Right ventricle myocardium inferior (tissue), 1 donor: ENCODE results near the gene ZNF512B. TPM values are rescaled to one million over a fixed set of nuclear protein-coding genes. Genes with fewer than 3 reads are reported as not detected.
"Not testable (repeated sequence)": the region's sequence is repeated elsewhere in the genome, so short reads cannot be mapped to it uniquely, and the experiment has no call there.

Experiments used
- ATAC-seq: fragments of 200-7000 bp; cut with Tn5 transposase; one replicate; pipeline ENCODE4 v1.9.1; 2020; ENCODE audit warnings: mild to moderate bottlenecking, moderate library complexity
- DNase-seq: peaks from one replicate; pipeline ENCODE4 v3.0.0; 2021; ENCODE audit errors: missing footprints
- intact Hi-C: fragments of 100-400 bp; cut with DNase I; formaldehyde crosslinking; loops from one replicate; pipeline ENCODE4 v1.11.0; 2022
- long read RNA-seq: library from polyadenylated mRNA; unstranded; transcript quantifications from one replicate; pipeline ENCODE4 v2.0.0, GENCODE V29; 2021
- total RNA-seq: library from RNA; stranded (reverse); fragmentation: NEBNext Ultra II Directional; extraction: Animal tissue kit (Norgen Biotek cat#: 25700); gene quantifications from one replicate; pipeline ENCODE4 v1.2.1, GENCODE V29; 2021
- donor health status: DM: no; HTN: yes; CAD: no; lungs with severe emphysema.

ZNF512B gene, protein sequence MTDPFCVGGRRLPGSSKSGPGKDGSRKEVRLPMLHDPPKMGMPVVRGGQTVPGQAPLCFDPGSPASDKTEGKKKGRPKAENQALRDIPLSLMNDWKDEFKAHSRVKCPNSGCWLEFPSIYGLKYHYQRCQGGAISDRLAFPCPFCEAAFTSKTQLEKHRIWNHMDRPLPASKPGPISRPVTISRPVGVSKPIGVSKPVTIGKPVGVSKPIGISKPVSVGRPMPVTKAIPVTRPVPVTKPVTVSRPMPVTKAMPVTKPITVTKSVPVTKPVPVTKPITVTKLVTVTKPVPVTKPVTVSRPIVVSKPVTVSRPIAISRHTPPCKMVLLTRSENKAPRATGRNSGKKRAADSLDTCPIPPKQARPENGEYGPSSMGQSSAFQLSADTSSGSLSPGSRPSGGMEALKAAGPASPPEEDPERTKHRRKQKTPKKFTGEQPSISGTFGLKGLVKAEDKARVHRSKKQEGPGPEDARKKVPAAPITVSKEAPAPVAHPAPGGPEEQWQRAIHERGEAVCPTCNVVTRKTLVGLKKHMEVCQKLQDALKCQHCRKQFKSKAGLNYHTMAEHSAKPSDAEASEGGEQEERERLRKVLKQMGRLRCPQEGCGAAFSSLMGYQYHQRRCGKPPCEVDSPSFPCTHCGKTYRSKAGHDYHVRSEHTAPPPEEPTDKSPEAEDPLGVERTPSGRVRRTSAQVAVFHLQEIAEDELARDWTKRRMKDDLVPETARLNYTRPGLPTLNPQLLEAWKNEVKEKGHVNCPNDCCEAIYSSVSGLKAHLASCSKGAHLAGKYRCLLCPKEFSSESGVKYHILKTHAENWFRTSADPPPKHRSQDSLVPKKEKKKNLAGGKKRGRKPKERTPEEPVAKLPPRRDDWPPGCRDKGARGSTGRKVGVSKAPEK
- 12.2 TPM for total RNA-seq
- long read RNA-seq, partial matches to known transcripts = 7 of 8 reads
- long read RNA-seq, other reads (novel, unspliced or antisense) = 1 of 8 reads

DNA sequence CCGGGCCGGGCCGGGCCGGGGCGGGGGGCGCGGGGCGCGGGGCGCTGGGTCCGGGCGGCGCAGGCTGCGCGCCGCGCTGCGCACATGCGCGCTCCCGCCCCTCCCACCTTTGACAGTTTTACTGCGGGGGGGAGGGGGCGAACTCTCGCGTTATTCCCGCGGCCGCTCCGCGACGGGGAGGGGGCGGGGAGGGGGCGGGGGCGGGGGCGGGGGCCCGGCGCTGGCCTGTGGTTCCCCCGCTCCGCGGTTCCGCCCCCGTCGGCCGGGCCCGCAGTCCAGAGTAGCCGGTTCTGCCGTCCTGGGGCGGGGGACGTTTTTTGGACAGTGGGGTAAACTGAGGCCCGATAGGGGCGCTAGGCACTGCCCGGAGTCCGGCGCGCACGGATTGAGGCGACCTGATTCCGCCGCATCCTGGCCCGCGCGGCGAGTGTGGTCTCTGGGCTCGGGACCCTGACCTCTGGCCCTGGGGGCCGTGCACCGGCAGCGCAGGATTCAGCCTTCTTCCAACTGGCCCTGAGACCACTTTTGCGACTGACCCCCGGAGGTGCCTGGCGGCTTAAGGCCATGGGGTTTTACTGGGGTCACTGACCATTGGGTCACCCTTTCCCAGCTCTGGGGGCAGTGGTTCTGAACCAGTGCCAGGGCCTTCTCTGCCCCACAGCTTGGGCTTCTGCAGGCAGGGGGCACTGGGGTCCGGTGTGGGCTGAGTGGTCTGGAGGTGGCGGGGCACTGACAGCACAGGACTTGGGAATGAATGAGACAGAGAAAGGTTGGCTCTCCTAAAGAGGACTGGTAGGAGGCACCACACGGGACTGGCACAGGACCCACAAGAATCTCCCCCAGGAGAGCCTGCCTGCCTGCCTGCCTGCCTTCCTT lies at the start of gene ZNF512B:
Gene ZNF512B, minus strand, starts transcription at position 93 of the 876 bp plus-strand sequence. CDS start 1,980 bp downstream, outside the sequence.
- intact Hi-C loops = loop anchor here (5.0 to 10.0 kb wide), 2 partner anchors 195 to 343 kb away; partner anchors contain the start of gene GMEB2
- DNase-seq (peak; percentile 76), ATAC-seq (peak; percentile 53)

DNA sequence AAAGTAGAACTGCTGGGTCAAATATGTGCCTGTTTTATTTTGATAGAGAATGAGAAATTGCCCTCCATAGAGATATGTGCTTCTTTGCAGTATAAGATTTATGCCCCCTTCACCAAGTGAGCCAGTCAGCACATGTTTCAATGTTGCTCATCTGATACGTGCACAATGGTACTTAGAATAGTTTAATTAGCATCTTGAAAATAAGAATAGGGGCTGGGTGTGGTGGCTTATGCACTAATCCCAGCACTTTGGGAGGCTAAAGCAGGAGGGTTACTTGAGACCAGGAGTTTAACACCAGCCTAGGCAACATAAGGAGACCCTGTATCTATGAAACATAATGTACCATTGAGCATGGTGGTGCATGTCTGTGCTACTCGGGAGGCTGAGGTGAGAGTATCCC lies 45.9 kb upstream of the ZNF512B start:
- DNase-seq = no peak
- intact Hi-C loops = no loop called here
- ATAC-seq = no peak

DNA sequence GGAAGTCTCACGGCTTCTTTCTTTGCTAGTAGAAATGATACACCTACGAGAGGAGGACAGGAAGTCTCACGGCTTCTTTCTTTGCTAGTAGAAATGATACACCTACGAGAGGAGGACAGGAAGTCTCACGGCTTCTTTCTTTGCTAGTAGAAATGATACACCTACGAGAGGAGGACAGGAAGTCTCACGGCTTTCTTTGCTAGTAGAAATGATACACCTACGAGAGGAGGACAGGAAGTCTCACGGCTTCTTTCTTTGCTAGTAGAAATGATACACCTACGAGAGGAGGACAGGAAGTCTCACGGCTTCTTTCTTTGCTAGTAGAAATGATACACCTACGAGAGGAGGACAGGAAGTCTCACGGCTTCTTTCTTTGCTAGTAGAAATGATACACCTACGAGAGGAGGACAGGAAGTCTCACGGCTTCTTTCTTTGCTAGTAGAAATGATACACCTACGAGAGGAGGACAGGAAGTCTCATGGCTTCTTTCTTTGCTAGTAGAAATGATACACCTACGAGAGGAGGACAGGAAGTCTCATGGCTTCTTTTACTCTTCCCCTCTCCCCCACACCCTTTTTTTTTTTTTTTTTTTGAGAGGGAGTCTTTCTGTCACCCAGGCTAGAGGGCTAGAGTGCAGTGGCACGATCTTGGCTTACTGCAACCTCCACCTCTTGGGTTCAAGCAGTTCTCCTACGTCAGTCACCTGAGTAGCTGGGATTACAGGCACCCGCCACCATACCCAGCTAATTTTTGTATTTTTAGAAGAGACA lies 42.8 kb upstream of the ZNF512B start:
- ATAC-seq, intact Hi-C loops, DNase-seq: not testable (repeated sequence)

DNA sequence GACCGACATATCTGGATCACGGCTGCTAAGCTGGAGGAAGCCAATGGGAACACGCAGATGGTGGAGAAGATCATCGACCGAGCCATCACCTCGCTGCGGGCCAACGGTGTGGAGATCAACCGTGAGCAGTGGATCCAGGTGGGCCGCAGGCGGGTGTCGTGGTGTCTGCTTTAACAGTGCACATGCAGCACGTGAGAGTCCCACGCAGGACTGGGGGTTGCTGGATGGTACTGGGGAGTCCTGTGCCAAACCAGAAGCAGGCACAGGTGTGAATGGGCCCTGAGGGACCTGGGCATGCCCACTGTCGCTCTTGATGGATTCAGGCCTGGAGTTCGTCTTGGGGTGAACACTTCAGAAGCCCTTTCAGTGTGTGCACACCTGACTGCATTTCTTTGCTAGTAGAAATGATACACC lies 41.6 kb upstream of the ZNF512B start:
- DNase-seq (no peak), ATAC-seq (no peak)
- intact Hi-C loops = no loop called here

DNA sequence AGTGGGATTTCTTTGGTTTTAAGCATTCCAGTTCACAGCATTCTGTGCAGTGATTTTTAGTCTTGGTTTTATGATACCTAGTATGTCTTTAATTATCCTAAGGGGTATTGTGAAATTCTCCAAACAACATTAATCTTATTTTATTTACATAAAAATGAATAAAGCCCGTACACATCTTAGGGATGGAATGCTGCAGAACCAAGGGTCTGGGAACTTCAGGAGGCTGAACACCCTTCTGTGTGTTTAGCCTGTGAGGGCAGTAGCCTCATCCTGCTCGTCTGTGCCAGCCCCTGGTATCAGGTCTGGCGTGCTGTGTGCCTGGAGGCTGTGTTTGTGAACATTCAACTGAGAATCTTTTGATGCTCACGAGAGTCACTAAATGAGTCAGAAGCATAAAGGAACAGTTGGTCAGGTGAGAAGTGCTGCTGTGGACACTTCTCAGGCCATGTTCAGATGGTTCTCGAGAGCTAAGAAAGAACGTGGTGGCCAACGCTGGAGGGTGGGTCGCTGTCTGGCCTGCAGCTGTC lies 41.0 kb upstream of the ZNF512B start:
- intact Hi-C loops = no loop called here
- no peak for DNase-seq
- ATAC-seq = no peak

DNA sequence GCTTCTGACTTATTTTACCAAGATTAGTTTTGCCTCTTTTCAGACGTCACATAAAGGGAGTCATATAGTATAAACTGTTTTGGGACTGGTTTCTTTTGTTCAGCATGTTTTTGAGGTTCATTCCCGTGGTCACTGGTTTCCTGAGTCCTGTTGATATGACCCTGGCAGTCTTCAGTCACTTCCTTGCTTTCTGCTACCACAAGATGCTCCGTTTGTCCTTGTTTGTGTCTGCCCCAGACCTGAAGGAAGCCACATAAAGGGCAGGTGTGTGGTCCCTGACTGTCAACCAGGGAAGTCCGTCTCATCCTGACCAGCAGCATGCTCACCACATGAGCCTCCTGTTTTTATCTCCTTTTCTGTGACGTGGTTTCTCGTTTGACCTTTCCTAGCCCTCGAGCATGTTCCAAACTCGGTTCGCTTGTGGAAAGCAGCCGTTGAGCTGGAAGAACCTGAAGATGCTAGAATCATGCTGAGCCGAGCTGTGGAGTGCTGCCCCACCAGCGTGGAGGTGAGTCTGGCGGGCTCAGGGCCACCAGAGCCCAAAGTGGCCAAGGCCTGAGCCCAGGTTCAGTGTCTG lies 40.2 kb upstream of the ZNF512B start:
- no peak for ATAC-seq
- DNase-seq = no peak
- intact Hi-C loops = no loop called here

GRCh38 chr20:64006902-64007301 lies 37.2 kb upstream of the ZNF512B start:
- intact Hi-C loops = no loop called here
- DNase-seq (no peak), ATAC-seq (no peak)

GRCh38 chr20:64006490-64006889 lies 36.8 kb upstream of the ZNF512B start:
- no peak for ATAC-seq
- intact Hi-C loops = no loop called here
- DNase-seq = no peak

GRCh38 chr20:64005394-64005793 lies 35.7 kb upstream of the ZNF512B start:
- intact Hi-C loops = no loop called here
- DNase-seq = no peak
- ATAC-seq = no peak

DNA sequence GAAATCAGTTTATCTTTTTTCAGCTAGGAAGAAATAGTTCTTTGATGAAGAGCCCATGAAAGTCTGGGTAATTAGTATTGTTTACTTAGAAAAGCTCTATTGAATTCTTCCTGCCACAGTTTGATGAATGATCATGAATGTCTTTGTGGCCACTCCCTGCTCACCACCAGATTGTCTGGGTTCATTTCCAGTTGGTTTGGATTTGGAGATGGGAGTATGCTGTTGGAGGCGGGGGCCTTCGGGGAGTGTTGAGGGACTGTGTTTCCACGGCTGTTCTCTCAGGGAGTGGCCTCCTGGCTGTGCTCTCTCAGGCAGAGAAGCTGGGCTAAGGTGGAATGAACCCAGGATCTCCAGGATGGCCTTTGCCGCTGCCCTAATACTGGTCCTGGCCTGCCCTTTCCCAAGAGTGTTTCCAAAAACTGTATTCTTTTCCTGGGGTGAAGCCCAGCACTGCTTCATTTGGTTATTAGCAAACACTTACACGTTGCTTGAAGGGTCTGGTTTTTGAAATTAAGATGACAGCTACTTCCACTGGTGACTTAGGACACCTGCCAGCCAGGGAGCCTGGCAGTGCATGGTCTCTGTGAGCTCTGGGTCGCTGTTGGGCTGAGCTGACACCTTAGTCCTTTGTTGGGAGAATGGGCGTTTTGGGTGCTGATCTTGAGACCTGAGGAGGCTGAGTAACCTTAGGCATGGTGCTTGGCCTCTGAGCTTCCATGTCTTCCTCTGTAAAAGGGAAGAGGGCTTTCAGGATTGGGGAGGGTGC lies 34.4 kb upstream of the ZNF512B start:
- intact Hi-C loops = no loop called here
- no peak for ATAC-seq
- DNase-seq = no peak

DNA sequence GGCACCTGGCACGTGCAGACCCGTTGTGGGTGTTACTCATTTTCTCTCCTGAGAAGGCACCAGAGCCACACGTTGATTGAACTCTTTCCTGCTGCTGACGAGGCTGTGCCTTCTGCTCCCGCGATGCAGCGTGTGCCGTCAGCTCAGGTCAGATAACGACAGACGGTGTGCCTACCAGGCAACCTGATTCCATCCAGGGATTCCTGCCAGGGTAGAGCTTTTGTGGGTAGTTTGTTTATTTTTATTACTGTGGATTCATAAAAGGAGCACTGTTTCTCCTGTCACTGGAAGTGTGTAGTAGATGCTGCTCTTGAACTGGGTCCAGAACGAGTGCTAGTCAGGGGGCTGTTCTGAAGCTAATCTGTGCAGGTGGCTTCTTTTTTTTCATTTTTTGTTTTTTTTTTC lies 31.9 kb upstream of the ZNF512B start:
- no peak for ATAC-seq

DNA sequence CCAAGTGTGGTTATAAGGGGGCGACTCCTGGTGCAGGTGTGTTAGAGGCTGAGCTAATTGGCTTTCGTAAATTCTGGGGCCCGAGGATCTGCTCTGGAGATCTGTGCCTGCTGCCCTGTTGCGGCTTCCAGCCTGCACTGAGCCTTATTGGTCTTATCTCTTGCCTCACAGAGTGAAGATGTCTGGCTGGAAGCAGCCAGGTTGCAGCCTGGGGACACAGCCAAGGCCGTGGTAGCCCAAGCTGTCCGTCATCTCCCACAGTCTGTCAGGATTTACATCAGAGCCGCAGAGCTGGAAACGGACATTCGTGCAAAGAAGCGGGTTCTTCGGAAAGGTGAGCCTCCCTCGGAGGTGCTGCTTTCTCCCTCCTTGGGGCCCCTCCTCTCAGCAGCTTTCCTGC lies 31.2 kb upstream of the ZNF512B start:
- ATAC-seq (no peak), DNase-seq (no peak)
- intact Hi-C loops = no loop called here

More for the DNA sequence above, 31.9 kb upstream of the ZNF512B start:
- intact Hi-C loops = no loop called here
- no peak for DNase-seq

GRCh38 chr20:63982937-63983336 lies 13.2 kb upstream of the ZNF512B start:
- intact Hi-C loops = no loop called here
- ATAC-seq = no peak
- DNase-seq = no peak

GRCh38 chr20:63980806-63981728 lies 11.3 kb upstream of the ZNF512B start, which contains the start of gene PRPF6:
Gene PRPF6 (plus strand): TSS chr20:63981132. CDS start chr20:63981246, 114 bp downstream.
- intact Hi-C loops = loop anchor here (2.0 kb wide), 1 partner anchor 76 kb away; no protein-coding TSS in a partner anchor
- ATAC-seq (peak; percentile 92), DNase-seq (peak; percentile 97)

GRCh38 chr20:63980317-63980805 lies 10.6 kb upstream of the ZNF512B start:
- ATAC-seq = peak; percentile 45
- intact Hi-C loops = loop anchor here (2.0 kb wide), 1 partner anchor 76 kb away; no protein-coding TSS in a partner anchor
- DNase-seq = no peak
